Gastroesophageal sphincter (tissue), 3 donors: ENCODE data around the gene SUSD6.

ENCODE experiments used
- POLR2A ChIP-seq, 2 donors: fragments of 450-650 bp; IDR thresholded peaks; one replicate each; pipeline ENCODE4 v1.6.1; 2017; ENCODE audit warnings: antibody characterized with exemption in 2 of 2, mild to moderate bottlenecking in 2 of 2, moderate library complexity in 1 of 2
- POLR2AphosphoS5 ChIP-seq: sonication (generic); formaldehyde crosslinking; IDR thresholded peaks from one replicate; pipeline ENCODE4 v1.6.1; 2017; ENCODE audit warnings: antibody characterized with exemption
- TF ChIP-seq, protein P1 (sequence below), 4 experiments: fragments of 200-600 bp in 2 of 4; fragments of 450-650 bp in 2 of 4; sonication (generic) in 1 of 4; IDR thresholded peaks; one replicate each; pipeline ENCODE4 v1.5.1; 2017 to 2019; ENCODE audit warnings: antibody characterized with exemption in 4 of 4, mild to moderate bottlenecking in 2 of 4, moderate library complexity in 2 of 4

GRCh38 chr14:69620981-69621380, 9.6 kb downstream of the SUSD6 start:
- TF ChIP-seq, protein P1, sequence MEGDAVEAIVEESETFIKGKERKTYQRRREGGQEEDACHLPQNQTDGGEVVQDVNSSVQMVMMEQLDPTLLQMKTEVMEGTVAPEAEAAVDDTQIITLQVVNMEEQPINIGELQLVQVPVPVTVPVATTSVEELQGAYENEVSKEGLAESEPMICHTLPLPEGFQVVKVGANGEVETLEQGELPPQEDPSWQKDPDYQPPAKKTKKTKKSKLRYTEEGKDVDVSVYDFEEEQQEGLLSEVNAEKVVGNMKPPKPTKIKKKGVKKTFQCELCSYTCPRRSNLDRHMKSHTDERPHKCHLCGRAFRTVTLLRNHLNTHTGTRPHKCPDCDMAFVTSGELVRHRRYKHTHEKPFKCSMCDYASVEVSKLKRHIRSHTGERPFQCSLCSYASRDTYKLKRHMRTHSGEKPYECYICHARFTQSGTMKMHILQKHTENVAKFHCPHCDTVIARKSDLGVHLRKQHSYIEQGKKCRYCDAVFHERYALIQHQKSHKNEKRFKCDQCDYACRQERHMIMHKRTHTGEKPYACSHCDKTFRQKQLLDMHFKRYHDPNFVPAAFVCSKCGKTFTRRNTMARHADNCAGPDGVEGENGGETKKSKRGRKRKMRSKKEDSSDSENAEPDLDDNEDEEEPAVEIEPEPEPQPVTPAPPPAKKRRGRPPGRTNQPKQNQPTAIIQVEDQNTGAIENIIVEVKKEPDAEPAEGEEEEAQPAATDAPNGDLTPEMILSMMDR (IDR thresholded peaks at IDR 0.05), result no peak
- TF ChIP-seq POLR2A (IDR thresholded peaks at IDR 0.05) (no peak), POLR2AphosphoS5 (no peak)
